Adrenal gland (tissue), 12 donors: Measurements from ENCODE around the gene FAT1. TPM values are rescaled to one million over a fixed set of nuclear protein-coding genes. Genes with fewer than 3 reads are reported as not detected.

ENCODE experiments used
- DNase-seq, 7 donors: peaks; one replicate each; pipeline ENCODE4 v3.0.0-alpha.2; 2019 to 2020
- H3K27ac ChIP-seq, 5 donors: fragments of 200-600 bp; sonication (generic) in 4 of 5; 1 replicate in 3 of 5; 2 replicates in 2 of 5; pipeline versions ENCODE4 v1.5.1 to v1.8.0; 2016 to 2020; ENCODE audit warnings: mild to moderate bottlenecking in 1 of 5
- H3K27me3 ChIP-seq: fragments of 200-600 bp; 2 replicates; pipeline ENCODE4 v1.8.0; 2021
- H3K36me3 ChIP-seq, 2 donors: fragments of 200-600 bp; replicated peaks in 1 of 2; 1 replicate in 1 of 2; 2 replicates in 1 of 2; pipeline versions ENCODE4 v1.5.1 to v1.8.0; 2018 to 2022
- H3K4me1 ChIP-seq, 2 donors: fragments of 200-600 bp; replicated peaks in 1 of 2; 1 replicate in 1 of 2; 2 replicates in 1 of 2; pipeline versions ENCODE4 v1.5.1 to v1.8.0; 2018 to 2021
- H3K4me3 ChIP-seq, 4 donors: fragments of 200-600 bp; sonication (generic) in 3 of 4; one replicate each; pipeline ENCODE4 v1.5.1; 2016 to 2018
- H3K9me3 ChIP-seq, 3 donors: fragments of 200-600 bp; sonication (generic) in 1 of 3; replicated peaks in 1 of 3; 1 replicate in 2 of 3; 2 replicates in 1 of 3; pipeline versions ENCODE4 v1.5.1 to v1.8.0; 2016 to 2021
- CTCF ChIP-seq, 6 experiments: fragments of 450-650 bp in 4 of 6; fragments of 200-600 bp in 2 of 6; sonication (generic) in 1 of 6; IDR thresholded peaks; 1 replicate in 5 of 6; 2 replicates in 1 of 6; pipeline versions ENCODE4 v1.5.1 to v1.8.0; 2016 to 2021; ENCODE audit warnings: antibody characterized with exemption in 6 of 6, mild to moderate bottlenecking in 2 of 6, moderate library complexity in 1 of 6
- POLR2A ChIP-seq, 2 donors: fragments of 450-650 bp; IDR thresholded peaks; one replicate each; pipeline ENCODE4 v1.6.1; 2017; ENCODE audit warnings: antibody characterized with exemption in 2 of 2, mild to moderate bottlenecking in 2 of 2, moderate library complexity in 1 of 2
- WGBS, 4 donors: extraction: QIAGEN DNeasy Blood & Tissue Kit in 2 of 4; methylation state at CpG; one replicate each; pipeline versions ENCODE4 v1.1.5 to v1.1.7; 2013 to 2017; 5-methylcytosine and 5-hydroxymethylcytosine counted together
- intact Hi-C, 2 donors: fragments of 100-400 bp; cut with DNase I; formaldehyde crosslinking; loops; one replicate each; pipeline versions ENCODE4 v1.14.1 to v1.15.0; 2022 to 2023
- polyA plus RNA-seq, 3 donors: library from polyadenylated mRNA; stranded (reverse); fragments of 200-250 nt in 2 of 3; fragments of 350-450 nt in 1 of 3; fragmentation: Illumina TruSeq in 1 of 3; extraction: RNeasy Lipid Tissue Mini Kit (QIAGEN cat#74804) in 1 of 3; gene quantifications; one replicate each; pipeline ENCODE4 v1.2.3, GENCODE V29; 2013 to 2014
- total RNA-seq, 9 donors: library from RNA; depleted of rRNA in 4 of 9; stranded (reverse); fragments of >200 nt in 4 of 9; fragments of 120-200 nt in 1 of 9; fragmentation: NEBNext Ultra II Directional in 1 of 9; extraction: Animal tissue kit (Norgen Biotek cat#: 25700) in 1 of 9; gene quantifications; one replicate each; pipeline versions ENCODE4 v1.1.0 to v1.2.4, GENCODE V29; 2013 to 2023
- donor health status: healthy with polysubstance abuse.
- donor health status: Bipolar disorder and iron deficiency.
- donor health status: DM: yes; HTN: yes; CAD: no.
- donor health status: DM: no; HTN: no; CAD: no.
- donor health status: DM: no; HTN: no; CAD: no.
- donor health status: DM: yes; HTN: yes; CAD: no.

FAT1 gene
- total and polyA plus RNA-seq, 12 donors, result 0.79 to 147 (median 6.3) TPM

GRCh38 chr4:186722796-186723291, 812 bp downstream of the FAT1 start:
- no peaks in the 10 kb centered on the region for H3K9me3 ChIP-seq
- H3K4me3 ChIP-seq, result peak overlapping the region in 2 of 4 donors; percentile 38 to 61
- intact Hi-C loops, result no loop called here
- H3K27ac ChIP-seq, result no peak overlapping the region
- no peak for DNase-seq
- peaks cover 16 to 33% of the 10 kb centered on the region in 2 donors for H3K4me1 ChIP-seq
- no peaks in the 10 kb centered on the region for H3K36me3 ChIP-seq
- no peak for TF ChIP-seq POLR2A (IDR thresholded peaks at IDR 0.05)
- no peak for TF ChIP-seq CTCF (IDR thresholded peaks at IDR 0.05)
- WGBS, 4 donors, result 2 to 5% (median 4%) methylated on average over 10 to 16 of the region's 16 CpGs
- H3K27me3 ChIP-seq, result peaks cover 46% of the 10 kb centered on the region

GRCh38 chr4:186719925-186720694, 3.5 kb downstream of the FAT1 start:
- no peak overlapping the region for H3K4me3 ChIP-seq
- WGBS, 4 donors, result 72 to 84% (median 81%) methylated on average over 4 of the region's 4 CpGs
- intact Hi-C loops, result no loop called here
- DNase-seq, result no peak
- peaks cover 30% of the 10 kb centered on the region for H3K27me3 ChIP-seq
- no peaks in the 10 kb centered on the region for H3K36me3 ChIP-seq
- no peak overlapping the region for H3K27ac ChIP-seq
- H3K9me3 ChIP-seq, result no peaks in the 10 kb centered on the region
- H3K4me1 ChIP-seq, result peaks cover 3 to 16% of the 10 kb centered on the region in 2 donors
- TF ChIP-seq POLR2A (IDR thresholded peaks at IDR 0.05), result no peak
- peak in 2 of 6 experiments; percentile 6 to 12 for TF ChIP-seq CTCF (IDR thresholded peaks at IDR 0.05)

- 88 to 97% (median 93%) methylated on average over 4 of the region's 4 CpGs for WGBS, 4 donors
- Histone ChIP-seq H3K9me3 (no peaks in the 10 kb centered on the region), H3K4me1 (no peaks in the 10 kb centered on the region), H3K27ac (no peak overlapping the region), H3K4me3 (no peak overlapping the region), H3K36me3 (no peaks in the 10 kb centered on the region), H3K27me3 (peaks cover 14% of the 10 kb centered on the region)
- DNase-seq, result no peak
- TF ChIP-seq POLR2A (IDR thresholded peaks at IDR 0.05) (no peak), CTCF (IDR thresholded peaks at IDR 0.05) (no peak)
- intact Hi-C loops, result no loop called here
Measured at GRCh38 chr4:186717556-186717955, 6.1 kb downstream of the FAT1 start.

GRCh38 chr4:186715077-186715476, 8.6 kb downstream of the FAT1 start:
- DNase-seq, result no peak
- no peaks in the 10 kb centered on the region for H3K27me3 ChIP-seq
- no peak overlapping the region for H3K27ac ChIP-seq
- H3K4me1 ChIP-seq, result no peaks in the 10 kb centered on the region
- intact Hi-C loops, result no loop called here
- no peak overlapping the region for H3K4me3 ChIP-seq
- TF ChIP-seq POLR2A (IDR thresholded peaks at IDR 0.05) (no peak), CTCF (IDR thresholded peaks at IDR 0.05) (no peak)
- WGBS, 4 donors, result 88 to 93% (median 92%) methylated on average over 4 to 5 of the region's 5 CpGs
- H3K9me3 ChIP-seq, result no peaks in the 10 kb centered on the region
- H3K36me3 ChIP-seq, result no peaks in the 10 kb centered on the region
